MCF 10A (cell line): ENCODE data around the gene DHRS3. TPM values are rescaled to one million over a fixed set of nuclear protein-coding genes. Genes with fewer than 3 reads are reported as not detected.

Experiments
- BruUV-seq: library from RNA; stranded (reverse); fragments of 400-500 nt; replicated peaks from 2 replicates; lab custom pipeline; 2021; lab: Mats Ljungman, UMichigan
- CTCF ChIA-PET: fragments of 300-600 bp; sonication (Branson Sonifier 250); formaldehyde crosslinking; extraction: SDS; loops from one replicate; lab custom pipeline; 2021; ENCODE audit warnings: antibody characterized with exemption, inconsistent platforms; lab: Yijun Ruan, JAX
- POLR2A ChIA-PET: fragments of 300-600, 350-650 bp; sonication (Branson Sonifier 250); formaldehyde crosslinking; extraction: SDS; loops from one replicate; lab custom pipeline; 2020; ENCODE audit warnings: antibody characterized with exemption, inconsistent platforms; lab: Yijun Ruan, JAX
- DNase-seq: peaks from one replicate; pipeline ENCODE4 v3.0.0-alpha.2; 2018; ENCODE audit not compliant: unreplicated experiment
- H3K27ac Mint-ChIP-seq: one replicate; pipeline ENCODE4 v1.8.0; 2022; ENCODE audit warnings: mild to moderate bottlenecking, low read depth, mixed read lengths; ENCODE audit not compliant: unreplicated experiment
- H3K27me3 Mint-ChIP-seq: one replicate; pipeline ENCODE4 v1.8.0; 2022; ENCODE audit warnings: mixed read lengths; ENCODE audit not compliant: insufficient read depth, unreplicated experiment
- H3K36me3 Mint-ChIP-seq: one replicate; pipeline ENCODE4 v1.8.0; 2022; ENCODE audit warnings: mild to moderate bottlenecking, moderate library complexity, mixed read lengths; ENCODE audit not compliant: insufficient read depth, unreplicated experiment
- H3K4me1 Mint-ChIP-seq: one replicate; pipeline ENCODE4 v1.8.0; 2022; ENCODE audit warnings: mixed read lengths; ENCODE audit not compliant: insufficient read depth, unreplicated experiment
- H3K4me3 Mint-ChIP-seq: one replicate; pipeline ENCODE4 v1.8.0; 2022; ENCODE audit warnings: mild to moderate bottlenecking, moderate library complexity, mixed read lengths; ENCODE audit not compliant: unreplicated experiment
- H3K9me3 Mint-ChIP-seq: one replicate; pipeline ENCODE4 v1.8.0; 2022; ENCODE audit warnings: mixed read lengths; ENCODE audit not compliant: unreplicated experiment
- intact Hi-C: fragments of 100-400 bp; cut with micrococcal nuclease; formaldehyde crosslinking; loops from 2 replicates; pipeline ENCODE4 v1.14.1; 2022
- total RNA-seq: library from RNA; stranded (reverse); gene quantifications from 2 replicates; pipeline ENCODE4 v1.2.3, GENCODE V29; 2022
- TF ChIP-seq, protein P1 (sequence below): fragments of 200-600 bp; IDR thresholded peaks from one replicate; pipeline ENCODE4 v1.8.0; 2022; ENCODE audit warnings: antibody characterized with exemption, mild to moderate bottlenecking; ENCODE audit not compliant: unreplicated experiment

DHRS3 gene
- total RNA-seq, 1 experiment from 2014 or later: 1.4 TPM

DNA sequence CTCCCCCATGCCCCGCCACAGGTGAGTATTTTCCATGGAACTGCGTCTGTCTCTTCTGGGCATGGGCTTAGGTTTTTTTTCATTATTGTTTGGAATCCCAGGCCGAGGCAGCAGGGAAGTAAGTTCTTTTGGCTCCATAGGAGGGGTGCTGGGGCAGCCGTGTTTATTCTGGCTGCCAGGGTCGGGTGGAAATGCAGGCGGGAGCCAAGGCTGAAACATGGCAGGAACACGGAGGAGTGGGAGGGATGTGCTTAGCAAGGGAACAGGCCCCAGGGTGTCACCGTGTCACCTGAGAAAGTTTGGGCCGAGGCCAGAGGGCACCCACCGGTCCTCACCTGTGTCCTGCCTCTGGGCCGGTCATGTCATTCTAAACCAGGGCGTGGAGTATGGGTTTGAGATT is 4.5 kb upstream of the DHRS3 start:
- Mint-ChIP-seq H3K9me3 (no peaks in the 10 kb centered on the region), H3K4me1 (peaks cover 12% of the 10 kb centered on the region), H3K27ac (no peak overlapping the region), H3K27me3 (no peaks in the 10 kb centered on the region), H3K36me3 (peaks cover 7% of the 10 kb centered on the region), H3K4me3 (no peak overlapping the region)
- intact Hi-C loops: no loop called here
- CTCF ChIA-PET: interaction anchor here (0.7 to 1.6 kb wide), 2 partner anchors 36 to 308 kb away, joined by 3 to 4 read pairs; no protein-coding TSS in a partner anchor
- no TSS peak for BruUV-seq
- TF ChIP-seq, protein P1, sequence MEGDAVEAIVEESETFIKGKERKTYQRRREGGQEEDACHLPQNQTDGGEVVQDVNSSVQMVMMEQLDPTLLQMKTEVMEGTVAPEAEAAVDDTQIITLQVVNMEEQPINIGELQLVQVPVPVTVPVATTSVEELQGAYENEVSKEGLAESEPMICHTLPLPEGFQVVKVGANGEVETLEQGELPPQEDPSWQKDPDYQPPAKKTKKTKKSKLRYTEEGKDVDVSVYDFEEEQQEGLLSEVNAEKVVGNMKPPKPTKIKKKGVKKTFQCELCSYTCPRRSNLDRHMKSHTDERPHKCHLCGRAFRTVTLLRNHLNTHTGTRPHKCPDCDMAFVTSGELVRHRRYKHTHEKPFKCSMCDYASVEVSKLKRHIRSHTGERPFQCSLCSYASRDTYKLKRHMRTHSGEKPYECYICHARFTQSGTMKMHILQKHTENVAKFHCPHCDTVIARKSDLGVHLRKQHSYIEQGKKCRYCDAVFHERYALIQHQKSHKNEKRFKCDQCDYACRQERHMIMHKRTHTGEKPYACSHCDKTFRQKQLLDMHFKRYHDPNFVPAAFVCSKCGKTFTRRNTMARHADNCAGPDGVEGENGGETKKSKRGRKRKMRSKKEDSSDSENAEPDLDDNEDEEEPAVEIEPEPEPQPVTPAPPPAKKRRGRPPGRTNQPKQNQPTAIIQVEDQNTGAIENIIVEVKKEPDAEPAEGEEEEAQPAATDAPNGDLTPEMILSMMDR: no peak
- DNase-seq: no peak
- POLR2A ChIA-PET: no interaction called here

GRCh38 chr1:12621346-12622335 is 3.6 kb upstream of the DHRS3 start:
- TF ChIP-seq, protein P1: no peak
- no peaks in the 10 kb centered on the region for H3K27me3 Mint-ChIP-seq
- POLR2A ChIA-PET: no interaction called here
- no peak overlapping the region for H3K4me3 Mint-ChIP-seq
- no peaks in the 10 kb centered on the region for H3K9me3 Mint-ChIP-seq
- intact Hi-C loops: no loop called here
- BruUV-seq: no TSS peak
- peaks cover 7% of the 10 kb centered on the region for H3K36me3 Mint-ChIP-seq
- DNase-seq: no peak
- CTCF ChIA-PET: interaction anchor here (0.6 to 1.9 kb wide), 10 partner anchors 8 to 497 kb away, joined by 3 to 6 read pairs (median 3); no protein-coding TSS in a partner anchor
- peaks cover 17% of the 10 kb centered on the region for H3K4me1 Mint-ChIP-seq
- no peak overlapping the region for H3K27ac Mint-ChIP-seq

GRCh38 chr1:12620931-12621330 is 2.9 kb upstream of the DHRS3 start:
- no peak for DNase-seq
- Mint-ChIP-seq H3K9me3 (no peaks in the 10 kb centered on the region), H3K4me3 (no peak overlapping the region), H3K4me1 (peaks cover 24% of the 10 kb centered on the region), H3K27me3 (no peaks in the 10 kb centered on the region), H3K27ac (no peak overlapping the region), H3K36me3 (peaks cover 7% of the 10 kb centered on the region)
- intact Hi-C loops: loop anchor here (1.0 kb wide), 1 partner anchor 214 kb away; no protein-coding TSS in a partner anchor
- CTCF ChIA-PET: interaction anchor here (0.6 to 2.1 kb wide), 7 partner anchors 9 to 349 kb away, joined by 3 to 6 read pairs (median 4); no protein-coding TSS in a partner anchor
- POLR2A ChIA-PET: no interaction called here
- TF ChIP-seq, protein P1: no peak
- no TSS peak for BruUV-seq

DNA sequence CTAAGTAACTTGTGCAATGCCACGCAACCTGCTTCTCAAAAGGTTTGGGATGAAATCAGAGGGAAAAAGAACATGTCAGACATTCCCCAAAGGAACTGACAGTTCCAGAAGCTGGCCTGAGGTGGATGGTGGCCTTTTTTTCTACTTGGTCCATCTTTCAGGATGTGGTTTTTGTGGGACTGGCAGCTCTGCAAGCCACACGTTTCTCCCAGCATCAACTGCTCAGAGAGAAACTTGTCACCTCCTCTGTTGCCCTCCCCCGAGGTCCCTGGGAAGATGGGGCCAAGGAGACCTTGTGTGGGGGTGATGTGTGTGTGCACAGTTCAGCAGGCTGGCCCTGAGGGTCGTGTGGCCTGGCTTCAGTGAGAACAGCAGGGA is 2.5 kb upstream of the DHRS3 start:
- no peak overlapping the region for H3K4me3 Mint-ChIP-seq
- no peaks in the 10 kb centered on the region for H3K9me3 Mint-ChIP-seq
- TF ChIP-seq, protein P1: no peak
- H3K27me3 Mint-ChIP-seq: no peaks in the 10 kb centered on the region
- ChIA-PET CTCF (interaction anchor here (0.6 to 2.1 kb wide), 13 partner anchors 9 to 349 kb away, joined by 3 to 9 read pairs (median 4); no protein-coding TSS in a partner anchor), POLR2A (interaction anchor here (0.9 to 5.3 kb wide), 3 partner anchors 185 to 306 kb away, joined by 4 to 53 read pairs (median 5); no protein-coding TSS in a partner anchor)
- H3K4me1 Mint-ChIP-seq: peaks cover 29% of the 10 kb centered on the region
- BruUV-seq: no TSS peak
- H3K36me3 Mint-ChIP-seq: peaks cover 7% of the 10 kb centered on the region
- DNase-seq: no peak
- intact Hi-C loops: loop anchor here (1.0 kb wide), 1 partner anchor 213 kb away; no protein-coding TSS in a partner anchor
- H3K27ac Mint-ChIP-seq: no peak overlapping the region
